GM06990 (cell line): ENCODE measurements around the gene NT5E.

ENCODE experiments used
- DNase-seq: peaks from one replicate; pipeline ENCODE4 v3.0.0-alpha.2; 2011; ENCODE audit not compliant: insufficient read length; ENCODE audit errors: extremely low read depth
- H3K27me3 ChIP-seq: replicated peaks from 2 replicates; pipeline ENCODE4 v1.6.0; 2011; ENCODE audit warnings: low read length; ENCODE audit not compliant: control insufficient read depth, insufficient read depth
- H3K36me3 ChIP-seq: 2 replicates; pipeline ENCODE4 v1.5.1; 2011; ENCODE audit warnings: low read length; ENCODE audit not compliant: control insufficient read depth, insufficient read depth
- H3K4me3 ChIP-seq: replicated peaks from 2 replicates; pipeline ENCODE4 v1.5.1; 2011; ENCODE audit warnings: low read depth, mild to moderate bottlenecking, control low read depth, low read length
- CTCF ChIP-seq: IDR thresholded peaks from 2 replicates; pipeline ENCODE4 v1.5.1; 2011; ENCODE audit warnings: low read length, control low read depth, mild to moderate bottlenecking, inconsistent platforms; ENCODE audit not compliant: insufficient read depth, poor library complexity, severe bottlenecking

NT5E gene

GRCh38 chr6:85452441-85452881 is 2.6 kb downstream of the NT5E start:
- no peak for TF ChIP-seq CTCF
- no peaks in the 10 kb centered on the region for H3K36me3 ChIP-seq
- no peaks in the 10 kb centered on the region for H3K27me3 ChIP-seq
- no peak for DNase-seq
- H3K4me3 ChIP-seq: no peak overlapping the region

GRCh38 chr6:85453052-85453451 is 3.2 kb downstream of the NT5E start:
- no peak overlapping the region for H3K4me3 ChIP-seq
- H3K27me3 ChIP-seq: no peaks in the 10 kb centered on the region

GRCh38 chr6:85453490-85453889 is 3.6 kb downstream of the NT5E start:
- Histone ChIP-seq H3K27me3 (no peaks in the 10 kb centered on the region), H3K4me3 (no peak overlapping the region), H3K36me3 (no peaks in the 10 kb centered on the region)
- no peak for TF ChIP-seq CTCF
- no peak for DNase-seq

More at GRCh38 chr6:85453052-85453451, 3.2 kb downstream of the NT5E start:
- no peaks in the 10 kb centered on the region for H3K36me3 ChIP-seq
- DNase-seq: no peak
- TF ChIP-seq CTCF: no peak

- no peak for DNase-seq
- Histone ChIP-seq H3K4me3 (no peak overlapping the region), H3K27me3 (no peaks in the 10 kb centered on the region), H3K36me3 (no peaks in the 10 kb centered on the region)
- TF ChIP-seq CTCF: no peak
Measured at GRCh38 chr6:85455471-85456026, 5.7 kb downstream of the NT5E start.

- Histone ChIP-seq H3K4me3 (no peak overlapping the region), H3K36me3 (no peaks in the 10 kb centered on the region), H3K27me3 (no peaks in the 10 kb centered on the region)
- DNase-seq: no peak
- no peak for TF ChIP-seq CTCF
Measured at GRCh38 chr6:85456782-85457181, 6.9 kb downstream of the NT5E start.

GRCh38 chr6:85458184-85458583 is 8.3 kb downstream of the NT5E start:
- no peak for DNase-seq
- Histone ChIP-seq H3K36me3 (no peaks in the 10 kb centered on the region), H3K27me3 (no peaks in the 10 kb centered on the region), H3K4me3 (no peak overlapping the region)
- no peak for TF ChIP-seq CTCF
